HG03025 (cell line): ENCODE measurements around the gene TLR6.
"Not testable (repeated sequence)": the region's sequence is repeated elsewhere in the genome, so short reads cannot be mapped to it uniquely, and the experiment has no call there.

Source experiments
- ATAC-seq: cut with Tn5 transposase; IDR thresholded peaks from one replicate; pipeline ENCODE4 v1.9.1; 2021; ENCODE audit warnings: mild to moderate bottlenecking, moderate library complexity; ENCODE audit not compliant: unreplicated experiment, low FRiP score

TLR6 gene

DNA sequence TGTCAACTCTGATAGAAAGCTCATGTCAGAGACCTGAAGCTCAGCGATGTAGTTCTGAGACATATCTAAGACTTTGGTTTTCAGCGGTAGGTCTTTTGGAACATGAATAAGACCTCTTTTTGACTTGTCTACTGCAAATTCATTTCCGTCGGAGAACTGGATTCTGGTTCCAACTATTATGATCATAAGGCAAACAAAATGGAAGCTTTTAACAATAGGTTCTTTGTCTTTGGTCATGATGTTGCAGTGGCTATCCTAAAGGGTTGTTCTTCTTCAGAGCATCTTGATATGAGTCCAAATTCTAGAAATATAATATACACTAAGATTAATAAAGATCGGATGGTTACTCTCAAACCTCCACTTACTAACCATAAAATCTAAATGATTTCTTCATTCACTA is 27.4 kb downstream of the TLR6 start:
- no peak for ATAC-seq

DNA sequence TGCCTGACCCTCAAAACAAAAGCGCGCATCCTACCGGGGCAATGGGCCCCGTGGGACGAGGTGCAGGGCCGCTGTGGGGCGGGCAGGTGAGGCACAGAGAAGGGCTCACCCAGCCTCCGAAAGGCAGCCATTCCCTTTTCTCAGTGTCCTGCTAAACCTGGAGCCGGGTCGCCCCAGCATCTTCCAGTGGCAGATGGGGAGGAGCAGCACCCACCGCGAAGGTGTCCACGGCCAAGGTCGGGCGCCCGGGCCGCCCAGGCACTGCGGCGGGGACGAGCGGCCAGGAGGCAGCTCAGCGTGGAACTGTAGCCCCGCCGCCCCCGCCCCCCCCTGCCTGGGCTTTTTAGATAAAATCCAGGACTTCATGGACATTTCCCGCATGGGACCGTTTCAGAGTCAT is 32.9 kb downstream of the TLR6 start:
- no peak for ATAC-seq

DNA sequence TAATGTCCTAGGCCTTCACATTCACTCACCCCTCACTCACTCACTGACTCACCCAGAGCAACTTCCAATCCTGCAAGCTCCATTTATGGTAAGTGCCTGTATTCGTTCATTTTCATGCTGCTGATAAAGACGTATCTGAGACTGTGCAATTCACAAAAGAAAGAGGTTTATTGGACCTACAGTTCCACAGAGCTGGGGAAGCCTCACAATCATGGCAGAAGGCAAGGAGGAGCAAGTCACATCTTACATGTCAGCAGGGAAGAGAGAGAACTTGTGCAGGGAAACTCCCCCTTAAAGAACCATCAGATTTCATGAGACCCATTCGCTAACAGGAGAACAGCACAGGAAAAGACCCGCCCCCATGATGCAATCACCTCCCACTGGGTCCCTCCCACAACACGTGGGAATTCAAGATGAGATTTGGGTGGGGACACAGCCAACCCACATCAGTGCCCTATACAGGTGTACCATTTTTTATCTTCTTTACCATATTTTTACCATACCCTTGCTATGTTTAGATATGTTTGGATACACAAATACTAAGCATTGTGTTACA is 33.8 kb downstream of the TLR6 start:
- ATAC-seq = no peak

DNA sequence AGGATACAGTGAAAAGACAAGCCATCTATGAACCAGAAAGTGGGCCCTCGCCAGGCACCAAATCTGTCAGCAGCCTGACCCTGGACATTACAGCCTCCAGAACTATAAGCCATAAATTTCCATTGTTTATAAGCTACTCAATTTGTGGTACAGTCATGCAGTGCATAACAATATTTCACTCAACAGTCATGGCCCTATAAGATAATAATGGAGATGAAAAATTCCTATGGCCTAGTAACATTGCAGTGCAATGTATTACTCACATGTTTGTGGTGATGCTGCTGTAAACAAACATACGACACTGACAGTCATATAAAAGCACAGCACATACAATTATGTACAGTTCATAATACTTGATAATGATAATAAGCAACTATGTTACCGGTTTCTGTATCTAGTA is 34.9 kb downstream of the TLR6 start:
- ATAC-seq = no peak

DNA sequence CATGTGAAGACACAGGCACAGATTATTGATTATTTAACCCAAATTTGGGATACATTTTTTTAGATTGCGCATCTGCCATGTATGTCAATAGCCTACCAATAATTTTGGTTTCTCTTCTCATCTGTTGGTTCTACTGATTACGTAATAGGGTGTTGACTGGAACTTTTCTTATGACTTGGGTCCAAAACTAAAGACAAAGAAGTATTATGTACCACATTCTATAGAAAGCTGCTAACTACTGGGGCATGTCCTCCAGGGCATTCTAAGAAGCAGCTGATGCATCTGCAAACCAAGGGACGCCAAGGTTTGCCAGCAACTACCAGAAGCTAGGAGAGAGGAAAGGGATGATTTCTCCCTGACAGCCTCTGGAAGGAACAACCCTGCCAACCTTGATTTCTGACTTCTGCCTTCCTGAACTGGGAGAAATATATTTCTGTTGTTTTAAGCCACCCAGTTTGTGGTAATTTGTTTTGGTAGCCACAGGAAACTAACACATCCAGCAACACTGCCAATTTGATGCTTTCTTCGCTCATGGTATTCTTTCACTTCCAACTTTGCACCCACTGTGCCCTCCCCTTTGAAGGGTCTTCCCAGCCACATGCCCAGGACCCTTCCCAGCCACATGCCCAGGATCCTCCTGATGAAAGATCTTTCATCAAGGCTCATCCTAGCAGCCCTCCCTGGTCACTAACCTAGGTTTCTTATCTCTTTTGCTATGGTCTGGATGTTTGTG is 36.1 kb downstream of the TLR6 start:
- peak; percentile 47 for ATAC-seq

DNA sequence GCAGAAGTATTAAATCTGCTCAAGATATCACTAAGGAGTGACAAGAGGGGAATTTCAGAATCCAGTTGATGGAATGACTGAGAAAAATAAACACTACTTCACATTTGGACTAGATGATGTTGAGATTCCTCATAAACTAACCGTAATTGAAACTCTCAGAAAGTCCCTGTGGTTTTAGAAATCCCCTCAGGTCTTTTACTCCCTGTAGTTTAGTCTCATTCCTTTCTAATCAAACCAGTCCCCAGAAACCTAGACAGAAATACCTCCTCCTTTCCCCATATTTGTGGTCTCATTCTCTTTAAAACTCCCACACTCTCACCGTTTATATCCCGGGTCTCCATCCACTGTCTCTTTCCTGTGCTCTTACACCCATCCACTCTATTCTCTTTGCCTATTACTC is 37.0 kb downstream of the TLR6 start:
- ATAC-seq = no peak

DNA sequence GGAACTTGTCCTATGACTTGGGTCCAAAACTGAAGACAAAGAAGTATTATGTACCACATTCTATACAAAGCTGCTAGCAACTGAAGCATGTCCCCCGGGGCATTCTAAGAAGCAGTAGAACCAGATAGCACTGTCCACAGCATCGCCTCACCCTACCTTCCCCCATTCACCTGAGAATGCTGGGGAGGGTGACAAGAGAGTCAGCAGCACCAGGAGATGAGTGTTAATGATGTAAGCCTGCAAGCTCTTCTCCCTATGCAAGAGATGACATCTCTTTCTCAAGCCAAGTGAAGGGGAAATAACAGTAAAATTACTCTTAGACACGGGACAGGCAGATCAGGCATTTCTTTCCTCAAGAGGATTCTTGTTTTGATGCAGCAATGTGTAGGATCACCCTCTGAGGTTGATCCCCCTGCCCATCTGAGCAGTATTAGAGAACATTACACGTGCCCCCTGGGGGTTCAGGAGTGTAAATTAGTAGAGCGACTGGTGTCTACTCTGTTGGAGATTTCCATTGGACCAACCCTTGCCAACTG is 38.1 kb downstream of the TLR6 start:
- ATAC-seq = no peak

DNA sequence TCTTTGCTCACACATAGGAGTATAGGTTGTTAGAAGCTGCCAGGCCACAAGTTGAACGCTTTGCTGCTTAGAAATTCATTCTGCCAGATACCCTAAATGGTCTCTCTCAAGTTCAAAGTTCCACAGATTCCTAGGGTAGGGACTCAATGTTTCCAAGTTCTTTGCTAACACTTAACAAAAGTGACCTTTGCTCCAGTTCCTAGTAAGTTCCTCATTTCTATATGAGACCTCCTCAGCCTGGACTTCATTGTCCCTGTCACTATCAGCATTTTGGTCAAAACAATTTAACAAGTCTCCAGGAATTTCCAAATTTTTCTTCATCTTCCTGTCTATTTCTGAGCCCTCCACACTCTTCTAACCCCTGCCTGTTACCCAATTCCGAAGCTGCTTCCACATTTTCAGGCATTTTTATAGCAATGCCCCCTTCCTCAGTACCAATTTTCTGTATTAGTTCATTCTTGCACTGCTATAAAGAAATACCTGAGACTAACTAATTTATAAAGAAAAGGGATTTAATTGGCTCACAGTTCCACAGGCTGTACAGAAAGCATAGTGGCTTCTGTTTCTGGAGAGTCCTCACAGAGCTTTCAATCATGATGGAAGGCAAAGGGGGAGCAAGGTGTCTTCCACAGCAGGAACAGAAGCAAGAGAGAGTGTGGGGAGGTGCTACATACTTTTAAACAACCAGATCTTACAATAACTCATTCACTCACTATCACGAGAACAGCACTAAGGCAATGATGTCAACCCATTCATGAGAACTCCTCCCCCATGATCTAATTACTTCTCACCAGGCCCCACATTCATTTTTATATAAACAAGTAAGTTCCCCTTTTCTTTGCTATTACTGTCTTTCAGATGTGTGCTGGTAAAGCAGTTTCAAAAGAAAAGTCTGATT is 40.5 kb downstream of the TLR6 start:
- ATAC-seq = no peak

DNA sequence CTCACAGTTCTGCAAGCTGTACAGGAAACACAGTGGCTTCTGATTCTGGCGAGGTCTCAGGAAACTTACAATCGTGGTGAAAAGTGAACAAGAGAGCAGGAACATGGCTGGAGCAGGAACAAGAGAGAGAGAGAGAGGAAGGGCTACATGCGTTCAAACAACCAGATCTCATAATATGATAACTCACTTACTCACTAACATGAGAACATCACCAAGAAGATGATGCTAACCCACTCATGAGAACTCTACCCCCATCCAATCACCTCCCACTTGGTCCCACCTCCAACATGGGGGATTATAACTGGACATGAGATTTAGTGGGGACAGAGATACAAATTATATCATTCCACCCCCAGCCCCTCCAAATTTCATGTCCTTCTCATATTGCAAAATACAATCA is 42.2 kb downstream of the TLR6 start:
- no peak for ATAC-seq

DNA sequence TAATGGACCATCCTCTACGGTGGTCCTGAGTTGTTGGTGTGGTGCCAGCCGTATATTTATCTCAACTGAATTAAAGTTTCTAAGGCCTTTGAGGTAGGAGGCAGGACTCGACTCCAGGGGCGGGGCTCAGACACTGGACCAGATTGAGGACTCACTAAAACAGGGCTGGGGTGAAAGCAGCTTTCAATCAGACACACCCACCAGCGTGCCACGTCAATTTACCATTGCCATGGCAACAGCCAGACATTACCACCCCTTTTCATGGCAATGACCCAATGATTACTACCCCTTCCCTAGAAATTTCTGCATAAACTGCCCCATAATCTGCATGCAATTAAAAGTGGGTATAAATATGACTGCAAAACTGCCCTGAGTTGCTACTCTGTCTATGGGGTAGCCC is 45.3 kb downstream of the TLR6 start:
- ATAC-seq = no peak

DNA sequence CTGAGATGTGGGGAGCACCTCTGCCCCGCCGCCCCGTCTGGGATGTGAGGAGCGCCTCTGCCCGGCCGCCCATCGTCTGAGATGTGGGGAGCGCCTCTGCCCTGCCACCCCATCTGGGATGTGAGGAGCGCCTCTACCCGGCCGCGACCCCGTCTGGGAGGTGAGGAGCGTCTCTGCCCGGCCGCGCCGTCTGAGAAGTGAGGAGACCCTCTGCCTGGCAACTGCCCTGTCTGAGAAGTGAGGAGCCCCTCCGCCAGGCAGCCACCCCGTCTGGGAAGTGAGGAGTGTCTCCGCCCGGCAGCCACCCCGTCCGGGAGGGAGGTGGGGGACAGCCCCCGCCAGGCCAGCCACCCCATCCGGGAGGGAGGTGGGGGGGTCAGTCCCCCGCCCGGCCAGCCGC is 49.2 kb downstream of the TLR6 start:
- ATAC-seq = not testable (repeated sequence)

DNA sequence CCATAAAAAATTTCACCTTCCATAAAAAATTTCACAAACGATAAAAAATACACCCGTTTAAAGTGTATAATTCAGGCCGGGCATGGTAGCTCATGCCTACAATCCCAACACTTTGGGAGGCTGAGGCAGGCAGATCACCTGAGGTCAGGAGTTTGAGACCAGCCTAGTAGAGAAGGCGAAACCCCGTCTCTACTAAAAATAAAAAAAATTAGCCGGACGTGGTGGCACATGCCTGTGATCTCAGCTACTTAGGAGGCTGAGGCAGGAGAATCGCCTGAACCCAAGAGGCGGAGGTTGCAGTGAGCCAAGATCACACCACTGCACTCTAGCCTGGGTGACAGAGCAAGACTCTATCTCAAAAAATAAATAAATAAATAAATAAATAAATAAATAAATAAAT is 50.4 kb downstream of the TLR6 start:
- not testable (repeated sequence) for ATAC-seq

DNA sequence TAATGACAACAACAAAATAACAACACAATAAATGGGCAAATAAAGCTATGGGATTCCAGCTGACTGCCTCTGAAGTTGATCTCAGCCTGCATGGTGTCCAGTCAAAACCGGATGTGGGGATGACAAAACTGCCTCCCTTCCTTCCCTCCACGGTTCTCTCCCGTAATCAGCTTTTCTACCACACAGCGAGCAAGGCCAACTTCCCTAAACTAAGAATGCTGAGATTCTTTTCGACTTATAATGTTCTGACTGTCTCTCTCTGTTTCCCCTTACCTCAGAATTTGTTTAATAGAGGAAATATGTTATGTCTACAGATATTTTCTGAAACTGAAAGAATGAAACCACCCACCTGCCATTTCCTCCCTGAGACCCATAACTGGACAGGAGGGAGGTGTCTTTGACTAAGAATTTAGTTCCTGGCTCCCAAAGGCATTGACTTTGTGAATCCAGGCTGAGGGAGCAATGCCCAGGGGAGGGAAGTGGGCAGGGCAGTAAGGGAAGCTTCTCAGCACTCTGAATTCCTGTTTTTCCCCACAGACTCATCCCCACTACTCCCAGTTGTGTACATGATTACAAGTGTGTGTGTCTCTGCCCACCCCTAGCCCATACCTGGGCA is 51.0 kb downstream of the TLR6 start:
- peak; percentile 82 for ATAC-seq

DNA sequence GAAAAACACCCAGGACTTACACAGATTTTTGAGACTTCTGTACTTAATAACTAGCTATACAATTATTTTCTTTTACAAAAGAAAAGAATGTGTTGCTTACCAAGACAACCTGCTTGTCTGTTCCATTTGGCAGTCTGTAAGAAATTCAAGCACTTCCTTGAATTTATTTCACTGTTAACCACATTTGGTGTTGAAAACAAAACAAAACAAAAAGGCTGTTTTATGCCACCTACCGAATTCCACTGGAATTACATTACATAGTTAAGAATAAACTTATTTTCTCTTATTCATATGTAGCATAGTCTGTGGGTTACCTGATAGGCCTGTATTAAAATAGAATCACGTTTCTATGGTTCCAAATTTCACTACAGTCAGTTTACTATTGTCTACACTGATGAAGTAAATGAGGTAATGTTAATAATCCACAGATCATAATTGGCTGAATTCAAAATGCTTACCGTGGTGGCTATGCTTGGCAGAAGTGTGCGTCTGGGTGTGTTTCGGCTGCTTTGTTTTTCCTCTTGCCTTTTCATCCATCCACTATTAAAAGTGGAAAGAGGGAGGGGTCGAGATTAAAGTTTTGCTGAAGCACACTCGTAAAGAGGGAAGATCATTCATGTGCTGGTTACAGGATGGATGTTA is 51.8 kb downstream of the TLR6 start, which contains the start of gene TLR1:
Gene TLR1, minus strand, starts transcription at position 138 of the 642 bp plus-strand sequence. CDS start 5,960 bp downstream, outside the sequence.
- ATAC-seq = no peak

DNA sequence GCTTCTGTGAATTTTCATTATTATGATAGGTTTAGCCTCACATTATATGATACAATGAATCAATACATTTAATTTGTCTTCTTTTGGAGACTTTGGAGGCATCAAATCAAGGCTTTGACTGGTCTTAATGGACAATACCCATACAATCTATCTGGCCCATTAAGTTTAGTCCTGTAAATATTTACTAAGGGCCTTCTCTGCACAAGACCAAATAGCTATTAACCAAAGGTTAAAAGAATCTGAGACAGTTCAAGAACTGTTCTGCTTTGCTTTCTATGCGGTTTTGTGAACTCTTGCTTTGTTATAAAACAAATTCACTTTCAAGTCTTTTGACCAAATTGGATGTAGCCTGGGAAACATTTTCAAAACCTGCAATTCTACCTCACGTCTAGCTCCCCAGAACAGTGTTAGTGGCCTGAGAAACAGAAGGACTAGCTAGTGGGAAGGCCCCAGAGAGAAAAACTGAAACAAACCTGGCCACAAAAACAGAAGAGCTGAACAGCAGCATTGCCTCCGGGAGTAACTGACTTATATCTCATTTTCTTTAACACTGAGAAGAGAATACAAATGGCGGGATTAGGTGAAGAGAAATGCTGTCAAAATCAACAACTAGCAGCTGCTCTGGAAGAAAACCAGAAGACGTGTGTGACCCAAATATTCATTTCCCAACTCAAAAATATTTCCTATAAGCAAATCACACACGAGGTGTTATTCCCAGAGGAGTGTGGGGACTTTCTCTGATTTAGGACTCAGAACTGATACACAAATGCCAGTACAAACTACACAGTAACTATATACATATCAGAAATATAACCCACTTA is 52.6 kb downstream of the TLR6 start:
- ATAC-seq = peak; percentile 53

DNA sequence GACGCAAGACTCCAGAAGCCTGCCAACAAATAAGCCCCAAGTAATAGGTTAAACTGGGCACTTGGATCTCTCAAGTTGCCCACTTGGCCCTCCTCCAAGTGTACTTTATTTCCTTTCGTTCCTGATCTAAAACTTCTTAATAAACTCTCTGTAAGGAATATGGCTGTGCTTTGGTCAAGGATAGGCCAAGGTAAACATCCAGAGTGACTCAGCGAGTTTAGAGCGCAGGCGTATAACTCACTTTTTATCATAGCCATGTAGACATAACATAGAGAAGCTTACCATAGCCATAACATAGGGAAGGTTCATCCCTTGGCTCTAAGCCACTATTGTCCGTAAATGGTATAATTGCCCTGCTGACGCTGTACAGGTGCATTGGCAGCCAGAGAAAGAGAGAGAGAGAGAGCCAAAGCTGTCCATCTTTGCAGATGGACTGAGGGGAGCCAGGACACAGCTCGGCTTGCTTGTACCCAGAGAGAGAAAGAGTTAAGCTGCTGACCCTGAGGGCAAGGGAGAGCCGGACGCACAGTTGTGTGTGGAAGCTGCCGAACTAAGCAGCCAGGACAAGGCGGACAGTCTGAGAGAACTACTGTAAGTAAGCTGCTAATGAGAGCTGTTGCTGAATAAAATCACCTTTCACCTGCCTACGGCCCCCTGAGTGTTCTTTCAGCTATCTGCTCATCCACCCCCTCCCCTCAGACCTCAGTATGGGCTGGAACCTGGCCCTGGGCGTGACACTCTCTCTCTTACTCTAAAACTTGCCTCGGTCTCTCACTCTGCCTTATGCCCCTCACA is 53.9 kb downstream of the TLR6 start:
- ATAC-seq = no peak

DNA sequence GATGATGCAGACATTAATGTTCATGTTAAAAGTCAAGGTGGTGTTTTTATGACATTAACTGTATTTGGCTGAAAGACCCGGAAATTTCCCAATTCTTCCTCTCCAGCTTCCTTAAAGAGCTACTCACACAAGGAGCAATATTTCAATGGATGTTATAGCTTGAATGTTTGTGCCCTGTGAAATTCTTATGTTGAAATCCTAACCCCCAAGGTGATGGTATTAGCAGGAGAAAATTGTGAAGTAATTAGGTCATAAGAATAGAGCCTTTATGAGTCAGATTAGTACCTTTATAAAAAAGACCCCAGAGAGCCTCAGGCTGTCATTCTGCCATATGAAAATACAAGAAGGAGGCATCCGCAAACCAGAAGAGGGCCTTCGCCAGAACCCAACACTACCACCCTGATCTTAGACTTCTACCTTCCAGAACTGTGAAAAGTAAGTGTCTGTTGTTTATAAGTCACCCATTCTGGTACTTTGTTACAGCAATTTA is 55.6 kb downstream of the TLR6 start:
- ATAC-seq = no peak

DNA sequence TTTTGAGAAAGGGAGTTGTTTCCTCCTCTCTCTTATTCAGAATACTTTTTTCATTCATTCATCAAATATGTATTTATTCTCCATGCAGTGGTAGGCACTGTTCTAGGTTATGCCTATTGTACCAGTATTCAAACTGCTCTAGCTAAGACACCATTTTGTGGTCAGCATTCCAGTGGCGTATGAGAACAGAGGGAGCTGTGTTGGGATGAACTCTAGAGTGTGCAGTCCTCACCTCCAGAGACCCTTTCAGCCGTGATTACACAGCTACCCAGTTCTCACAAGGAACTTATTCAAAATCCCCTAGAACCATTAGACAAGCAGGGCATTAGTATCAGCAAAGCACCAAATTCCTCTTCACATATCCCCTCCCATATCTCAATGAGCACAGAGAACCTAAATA is 56.3 kb downstream of the TLR6 start:
- ATAC-seq = no peak
